NCI-H524 treated with DMSO at 0.1 percent for 48 hours (cell line): Measurements from ENCODE around the gene HOXC9.

Experiments
- DNase-seq: peaks from one replicate; lab custom pipeline; 2025; lab: John Stamatoyannopoulos, UW

Gene HOXC9

GRCh38 chr12:54000116-54001114, at the start of gene HOXC9:
TSS of gene HOXC9 (plus strand) at chr12:54000161. CDS start at chr12:54000189, 28 bp downstream.
- DNase-seq = no peak

GRCh38 chr12:53950437-53950773, 49.6 kb upstream of the HOXC9 start:
- no peak for DNase-seq

- no peak for DNase-seq
Observed at GRCh38 chr12:53950789-53951576, 49.0 kb upstream of the HOXC9 start.

- no peak for DNase-seq
Observed at GRCh38 chr12:53951577-53952334, 48.2 kb upstream of the HOXC9 start.

- no peak for DNase-seq
Observed at GRCh38 chr12:53952335-53952694, 47.6 kb upstream of the HOXC9 start.

GRCh38 chr12:53952871-53953734, 46.9 kb upstream of the HOXC9 start:
- DNase-seq = no peak

- no peak for DNase-seq
Observed at GRCh38 chr12:53953831-53954693, 45.9 kb upstream of the HOXC9 start.

GRCh38 chr12:53954694-53955035, 45.3 kb upstream of the HOXC9 start, which contains the start of gene HOXC12:
TSS of gene HOXC12 (plus strand) at chr12:53954903. CDS start at chr12:53954930, 27 bp downstream.
- DNase-seq = no peak

- no peak for DNase-seq
Observed at GRCh38 chr12:53955036-53955775, 44.8 kb upstream of the HOXC9 start.

GRCh38 chr12:53955776-53956250, 44.1 kb upstream of the HOXC9 start:
- no peak for DNase-seq

- DNase-seq = no peak
Observed at GRCh38 chr12:53956251-53956887, 43.6 kb upstream of the HOXC9 start.

- DNase-seq = no peak
Observed at GRCh38 chr12:53956914-53957536, 42.9 kb upstream of the HOXC9 start.

- DNase-seq = no peak
Observed at GRCh38 chr12:53958128-53958527, 41.8 kb upstream of the HOXC9 start.

- no peak for DNase-seq
Observed at GRCh38 chr12:53959314-53959713, 40.6 kb upstream of the HOXC9 start.

- DNase-seq = no peak
Observed at GRCh38 chr12:53960187-53961024, 39.6 kb upstream of the HOXC9 start.

GRCh38 chr12:53961025-53961761, 38.8 kb upstream of the HOXC9 start:
- no peak for DNase-seq

GRCh38 chr12:53963005-53963404, 37.0 kb upstream of the HOXC9 start:
- DNase-seq = no peak
